Activated CD4-positive, alpha-beta T cell treated with anti-CD3 and anti-CD28 coated beads for 1 hour (primary cell): Measurements from ENCODE around the gene C5orf58.
A peak's percentile ranks its signal among the peaks of the same experiment; 100 is the strongest.

Experiments
- DNase-seq: peaks from one replicate; pipeline ENCODE4 v3.0.0-alpha.2; 2020

Gene C5orf58

DNA sequence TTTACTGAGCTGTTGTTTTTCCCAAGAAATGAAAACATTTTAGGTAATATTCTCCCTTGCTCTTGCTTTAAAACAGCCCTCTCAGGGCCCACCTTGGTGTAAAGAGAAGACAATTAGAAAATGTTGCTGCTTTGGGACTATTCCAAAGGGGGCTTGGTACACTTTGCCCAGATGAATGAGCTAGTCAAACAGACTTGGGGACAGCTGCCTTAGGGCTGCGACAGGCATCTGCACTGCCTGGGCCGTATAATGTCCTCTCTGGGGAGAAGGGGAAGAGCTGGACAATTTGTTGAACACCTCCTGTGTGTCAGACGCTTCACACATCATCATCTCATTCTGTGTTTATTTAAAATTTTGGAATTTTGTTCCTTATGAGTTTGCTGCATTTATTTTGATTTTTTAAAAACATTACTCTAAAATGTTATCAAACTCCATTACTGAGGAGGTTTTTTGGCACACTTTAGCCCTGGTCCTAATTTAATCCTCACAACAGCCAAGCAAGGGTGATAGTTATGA, 28.8 kb downstream of the C5orf58 start:
- DNase-seq = no peak

DNA sequence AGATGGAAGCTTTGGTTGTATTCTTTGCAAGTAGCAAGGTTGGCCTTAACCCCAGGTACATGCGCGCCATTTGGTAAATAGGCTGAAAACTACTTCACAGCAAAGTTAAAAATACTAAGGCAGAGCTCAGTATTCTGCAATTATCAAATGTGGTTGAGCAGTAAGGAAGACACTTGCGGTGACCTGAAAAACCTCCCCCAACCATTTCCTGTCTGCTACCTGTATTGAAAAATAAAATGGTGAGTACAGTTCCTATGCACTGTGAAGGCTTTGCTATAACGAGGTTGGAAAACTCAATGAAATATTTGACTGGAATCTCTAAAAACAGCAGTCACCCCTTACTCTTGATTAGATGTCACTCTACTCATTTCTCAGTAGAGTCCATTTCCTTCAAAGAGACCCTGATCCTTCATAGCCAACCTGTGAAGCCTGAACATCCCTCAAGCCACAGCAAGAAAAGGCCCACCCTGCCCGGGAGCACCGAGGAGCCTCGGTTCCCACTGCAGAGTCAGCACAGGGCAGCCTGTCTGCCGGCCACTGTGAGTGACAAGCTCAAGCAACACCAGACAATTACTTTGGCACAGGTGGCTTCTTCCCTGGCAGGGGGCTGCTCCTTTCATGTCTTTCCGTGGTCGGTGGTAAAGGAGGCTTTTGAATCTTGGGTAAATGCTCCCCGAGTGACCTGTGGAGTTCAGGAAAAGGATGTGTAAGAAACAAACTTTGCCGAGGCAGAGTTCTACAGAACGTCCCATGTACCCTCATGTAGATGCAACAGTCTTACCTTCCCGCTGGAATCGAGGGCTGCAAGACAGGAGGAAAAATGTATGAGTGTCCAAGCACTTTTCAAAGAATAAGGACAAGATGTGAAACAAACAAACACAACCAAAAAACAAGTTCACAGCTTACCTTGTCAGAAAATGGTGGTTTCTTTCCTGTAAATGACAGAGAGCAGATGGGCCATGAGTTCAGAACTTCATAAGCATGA, 29.6 kb downstream of the C5orf58 start:
- DNase-seq = no peak

DNA sequence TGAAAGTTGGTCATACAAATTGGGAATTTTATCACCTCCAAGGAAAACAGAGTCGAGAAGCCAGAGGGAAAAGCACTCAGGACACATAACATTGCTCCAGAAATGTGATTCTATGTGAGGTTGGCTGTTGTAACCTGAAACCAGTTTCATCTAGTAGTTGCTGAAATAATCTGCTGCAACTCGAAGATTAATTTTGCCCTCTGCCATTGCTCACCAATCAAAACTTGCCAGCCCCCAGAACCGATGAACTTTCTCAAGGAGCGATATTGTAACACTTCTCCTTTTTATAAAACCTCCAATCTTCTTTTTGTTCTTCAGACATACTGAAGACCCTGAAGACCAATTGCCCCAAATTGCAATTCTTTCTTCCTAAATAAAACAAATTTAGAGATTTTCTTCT, 31.1 kb downstream of the C5orf58 start:
- DNase-seq = no peak

DNA sequence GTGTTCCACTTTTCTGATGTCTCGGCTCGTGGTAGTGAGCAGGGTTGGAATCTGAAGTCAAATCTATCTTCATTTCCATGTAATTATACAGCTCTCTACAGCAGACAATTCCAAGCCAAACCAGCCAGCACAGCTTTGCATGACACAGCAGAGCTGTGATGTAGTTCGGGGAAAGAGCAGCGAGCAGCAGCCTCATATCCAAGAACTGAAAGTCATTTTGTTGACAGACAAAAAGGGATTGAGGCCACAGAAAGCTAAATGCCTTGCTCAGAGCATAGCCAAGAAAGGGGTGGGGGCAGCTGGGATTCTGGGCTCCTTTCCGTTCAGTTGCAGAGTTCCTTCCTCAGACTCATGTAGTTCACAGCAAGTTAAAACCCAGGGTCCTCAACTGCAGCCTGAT, 32.7 kb downstream of the C5orf58 start:
- no peak for DNase-seq

DNA sequence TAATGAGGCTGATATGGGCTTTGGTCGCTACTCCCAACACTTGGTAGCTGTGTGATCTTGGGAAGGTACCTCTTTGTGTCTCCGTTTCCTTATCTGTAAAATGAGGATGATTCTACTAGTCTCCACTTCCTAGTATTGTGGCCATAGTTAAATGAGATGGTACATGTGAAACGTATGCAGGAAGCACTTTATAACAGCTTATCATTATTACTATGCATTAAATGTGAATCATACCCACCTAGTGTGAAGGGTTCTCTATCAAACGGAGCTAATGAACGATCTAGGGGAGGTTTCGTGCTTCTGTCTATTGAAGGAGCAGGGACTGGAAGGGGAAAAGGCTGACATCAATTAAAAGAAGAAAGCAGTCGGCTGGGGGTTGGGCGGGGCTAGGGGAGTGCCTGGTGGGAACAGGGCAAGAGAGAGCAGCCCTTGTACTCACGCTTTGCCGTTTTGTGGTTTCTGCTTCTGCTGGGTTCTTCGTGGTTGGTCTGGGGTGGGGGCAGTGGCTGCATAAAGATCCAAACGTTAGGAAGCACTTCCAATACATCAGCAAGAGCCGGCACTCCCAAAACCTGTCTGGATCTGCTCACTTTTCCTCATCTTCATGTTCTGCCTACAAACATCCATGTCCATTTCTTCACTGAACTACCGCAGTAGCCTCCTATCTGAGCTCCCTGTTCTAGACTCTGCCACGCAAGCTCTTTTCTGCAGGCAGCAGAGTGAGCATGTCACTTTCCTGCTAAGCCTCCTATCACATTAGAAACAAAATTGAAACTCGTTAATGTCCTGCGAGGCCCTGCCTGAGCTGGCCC, 34.0 kb downstream of the C5orf58 start:
- no peak for DNase-seq

DNA sequence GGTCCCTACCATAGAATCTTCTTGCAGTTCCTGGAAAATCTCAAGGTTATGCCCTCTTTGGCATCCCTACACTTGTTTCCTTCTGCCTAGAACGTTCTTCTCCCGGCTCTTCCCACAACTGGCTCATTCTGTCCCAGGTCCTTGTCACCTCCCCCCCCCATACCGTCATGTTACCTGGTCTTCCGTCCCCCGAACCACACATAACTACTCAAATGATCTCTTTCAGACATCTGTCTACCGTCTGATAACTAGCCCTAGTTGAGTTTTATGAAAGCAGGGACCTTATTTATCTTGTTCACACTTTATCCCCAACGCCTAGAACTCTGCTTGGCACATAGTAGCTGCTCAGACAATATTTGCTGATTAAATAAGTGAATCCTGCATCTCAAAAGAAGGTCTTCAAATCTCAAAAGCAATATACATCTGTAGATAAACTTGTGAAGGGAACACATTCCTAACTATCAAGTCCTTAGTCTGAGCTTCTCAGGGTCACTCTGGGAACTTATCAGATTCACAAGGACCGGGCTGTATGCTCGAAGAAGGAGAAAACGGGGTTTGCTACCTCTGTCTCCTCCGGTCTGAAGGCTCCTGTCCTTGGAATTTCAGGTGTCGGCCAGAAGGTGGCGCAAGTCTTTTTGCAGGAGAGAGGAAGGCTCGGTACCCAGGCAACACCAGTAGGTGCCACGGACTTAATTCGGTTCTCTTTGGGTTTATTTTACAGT, 34.8 kb downstream of the C5orf58 start:
- peak; percentile 71 for DNase-seq

DNA sequence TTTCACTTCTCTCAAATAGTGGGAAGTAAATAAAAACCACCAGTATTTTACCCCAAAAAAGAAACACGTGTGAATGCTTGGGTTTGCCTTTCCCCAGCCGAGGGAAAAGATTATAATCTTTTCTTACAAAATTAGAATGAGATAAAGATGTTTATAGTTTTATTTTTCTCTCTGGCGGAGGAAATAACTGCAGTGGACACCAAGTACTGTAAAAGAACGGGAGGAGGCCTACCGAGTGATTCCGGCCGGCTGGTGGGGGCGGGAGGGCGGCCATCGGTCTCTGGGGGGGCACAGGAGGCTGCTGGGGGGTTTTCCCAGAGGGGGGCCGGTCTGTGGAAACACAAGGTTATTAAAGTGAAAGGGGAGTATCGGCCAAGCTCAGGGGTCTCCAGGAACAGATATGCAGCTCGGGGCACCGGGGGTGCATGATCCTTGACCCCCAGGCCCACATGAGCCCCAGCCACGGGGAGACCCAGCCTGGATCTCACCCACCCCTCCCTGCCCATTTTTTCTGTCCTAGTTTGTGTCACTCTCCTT, 35.4 kb downstream of the C5orf58 start:
- DNase-seq = no peak

DNA sequence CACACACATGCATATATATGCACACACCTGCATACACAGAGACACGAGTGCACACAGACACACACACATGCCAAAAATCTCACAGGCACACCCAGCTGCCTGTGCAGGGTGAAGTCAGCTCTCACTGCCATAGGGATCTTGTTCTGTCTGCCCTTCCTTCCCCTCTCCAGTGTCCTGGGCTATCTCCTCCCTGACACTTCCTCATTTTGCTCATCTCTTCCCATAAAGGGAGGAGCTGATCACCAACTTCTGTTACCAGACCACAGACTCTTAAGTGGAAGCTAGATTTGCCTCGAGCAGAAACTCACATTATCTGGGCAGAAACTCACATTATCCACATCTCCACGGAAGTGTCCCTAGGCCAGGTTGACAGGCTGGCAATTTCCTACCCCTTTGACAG, 36.1 kb downstream of the C5orf58 start:
- no peak for DNase-seq

DNA sequence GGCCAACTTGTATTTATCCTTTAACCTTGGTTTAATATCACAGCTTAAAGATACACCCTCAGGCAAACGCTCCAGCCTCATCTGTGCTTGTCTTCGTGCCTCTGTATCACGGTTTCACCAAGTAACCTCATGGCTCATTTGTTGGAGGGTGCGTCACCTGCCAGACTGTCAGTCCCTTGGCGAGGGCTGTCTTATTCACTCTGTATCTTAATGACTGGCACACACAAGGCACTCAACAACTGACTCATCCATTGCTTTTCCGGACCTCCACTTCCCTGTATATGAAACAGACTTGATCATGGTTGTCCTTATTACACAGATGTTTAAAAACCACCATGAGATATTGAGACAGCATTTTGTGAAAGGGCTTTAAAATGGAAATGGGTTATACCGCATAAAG, 36.8 kb downstream of the C5orf58 start:
- DNase-seq = no peak

DNA sequence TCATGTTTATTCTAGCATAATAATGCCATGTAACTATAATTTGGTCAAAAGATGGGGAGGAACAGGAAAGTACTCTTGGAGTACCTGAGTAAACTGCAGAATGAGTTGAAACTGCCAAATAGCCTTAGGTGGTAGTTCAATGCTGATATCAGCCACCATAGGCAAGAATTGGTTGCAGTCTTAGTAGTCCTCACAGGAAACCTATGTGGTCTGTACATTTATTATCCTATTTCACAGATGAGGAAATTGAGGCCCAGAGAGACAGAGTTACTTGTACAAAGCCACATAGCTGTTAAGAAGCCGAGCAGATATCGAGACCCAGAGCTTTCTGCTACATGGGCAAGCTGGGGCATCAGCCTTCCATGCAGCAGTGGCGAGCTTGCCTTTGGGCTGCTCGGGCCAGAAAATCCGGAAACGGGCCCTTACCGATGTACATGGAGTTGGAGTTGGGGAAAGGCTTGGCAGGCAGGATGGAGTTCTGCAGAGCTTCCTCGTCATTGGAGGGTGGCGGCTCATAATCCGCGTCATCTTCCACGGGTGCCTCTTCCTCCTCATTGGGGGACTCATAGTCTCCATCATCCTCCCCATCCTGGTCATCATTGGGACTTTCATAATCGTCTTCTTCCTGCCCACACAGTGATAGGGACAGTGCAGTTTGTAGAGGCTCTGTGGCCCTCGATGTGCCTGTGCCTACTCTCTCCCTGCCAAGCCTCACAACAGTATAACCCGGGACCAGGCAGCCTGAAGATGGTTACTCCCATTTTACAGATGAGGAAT, 37.7 kb downstream of the C5orf58 start:
- DNase-seq = no peak

DNA sequence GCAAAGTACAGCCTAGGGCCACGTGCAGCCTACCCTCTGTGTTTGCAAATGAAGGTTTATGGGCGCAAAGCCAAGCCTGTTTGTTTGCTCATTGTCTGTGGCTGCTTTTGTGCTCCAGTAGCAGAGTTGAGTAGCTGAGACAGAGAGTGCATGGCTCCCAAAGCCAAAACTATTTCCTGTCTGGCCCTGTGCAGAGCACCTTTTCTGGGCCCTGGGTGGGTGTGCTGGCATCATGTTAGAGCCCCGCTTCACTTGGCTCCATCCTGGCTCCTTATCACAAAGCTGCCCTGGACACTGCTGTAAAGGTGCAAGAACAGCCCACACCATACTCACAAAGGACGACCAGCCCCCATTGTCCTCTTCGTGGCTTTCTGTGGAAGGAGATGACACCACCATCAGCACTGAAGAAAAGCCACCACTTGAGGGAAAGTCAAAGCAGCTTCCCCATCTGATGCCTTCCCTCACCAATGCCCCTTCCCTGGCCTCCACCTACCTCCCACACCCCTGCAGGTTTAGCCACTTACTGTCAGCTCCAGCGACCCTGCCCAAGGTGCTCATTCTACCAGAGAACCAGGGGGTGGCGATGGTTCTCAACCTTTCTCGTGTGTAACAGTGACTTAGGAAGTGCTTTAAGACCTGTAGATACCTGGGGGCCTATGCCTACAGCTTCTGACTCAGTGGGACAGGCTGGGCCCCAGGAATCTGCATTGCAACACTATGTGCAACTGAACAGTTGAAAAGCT, 41.4 kb downstream of the C5orf58 start:
- DNase-seq = peak; percentile 49

DNA sequence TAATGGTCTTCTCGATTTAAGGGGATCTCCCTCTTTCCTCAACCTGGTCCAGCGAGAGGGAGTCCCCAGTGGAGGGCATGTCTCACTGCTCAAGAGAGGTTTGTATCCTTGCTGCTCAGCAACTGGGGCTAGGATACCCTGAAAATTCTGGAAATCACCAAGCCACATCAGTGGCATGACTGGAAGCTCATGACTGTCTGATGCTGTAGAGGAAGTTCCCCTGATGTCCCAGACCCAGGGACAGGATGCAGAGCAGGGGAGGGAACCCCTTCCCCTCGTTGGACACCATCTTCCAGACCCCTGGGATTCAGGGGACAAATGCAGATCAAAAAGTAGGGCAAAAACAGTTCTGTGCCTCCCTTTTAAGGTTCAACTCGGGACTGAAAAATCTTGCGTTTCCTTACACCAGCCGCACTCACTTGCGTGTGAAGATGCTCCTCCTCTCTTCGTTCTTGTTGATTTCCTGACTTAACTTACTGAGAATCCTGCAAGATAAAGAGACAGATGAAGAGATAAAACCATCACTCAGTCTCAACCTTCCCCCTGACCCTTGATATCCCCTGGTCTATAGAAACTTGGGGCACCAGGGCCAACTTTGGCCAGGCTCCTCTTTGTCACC, 42.7 kb downstream of the C5orf58 start:
- no peak for DNase-seq

DNA sequence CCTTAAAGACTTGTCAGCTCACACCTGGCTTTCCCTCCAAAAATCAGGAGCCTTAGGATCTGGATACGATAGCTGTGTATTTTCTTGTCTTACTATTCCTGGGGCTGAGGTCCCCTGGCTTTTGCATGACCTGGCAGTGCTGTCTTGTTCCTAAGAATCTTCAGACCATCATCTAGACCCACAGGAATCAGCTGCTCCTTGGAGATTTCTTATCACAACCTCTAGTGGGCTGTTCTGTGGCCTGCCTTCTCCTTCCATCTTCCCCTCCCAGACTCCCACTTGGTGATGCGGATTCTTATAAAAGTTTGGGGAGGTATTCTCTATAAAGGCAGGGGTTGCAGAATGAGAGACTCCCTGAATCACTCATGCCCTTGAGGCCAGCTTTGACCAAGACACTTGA, 43.4 kb downstream of the C5orf58 start:
- DNase-seq = no peak

DNA sequence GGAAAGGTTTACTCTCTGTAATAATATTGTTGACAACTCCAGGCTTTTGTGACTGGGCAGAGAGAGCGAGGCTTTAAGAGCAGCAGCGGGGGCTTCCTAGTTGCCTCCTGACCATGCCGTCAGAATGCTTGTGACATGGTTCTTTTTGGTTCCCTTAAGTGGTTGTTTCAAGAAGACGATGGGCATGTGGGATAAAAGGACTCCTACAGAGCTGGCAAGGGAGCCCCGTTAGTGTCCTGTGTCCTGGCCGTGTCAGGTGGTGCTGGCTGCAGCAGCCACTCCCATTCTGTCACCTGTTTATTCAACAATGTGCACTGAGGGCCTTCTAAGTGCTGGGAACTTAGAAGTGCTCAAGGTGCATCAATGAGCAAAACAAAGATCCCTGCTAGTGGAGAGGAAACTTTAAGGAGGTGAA, 45.1 kb downstream of the C5orf58 start:
- no peak for DNase-seq

DNA sequence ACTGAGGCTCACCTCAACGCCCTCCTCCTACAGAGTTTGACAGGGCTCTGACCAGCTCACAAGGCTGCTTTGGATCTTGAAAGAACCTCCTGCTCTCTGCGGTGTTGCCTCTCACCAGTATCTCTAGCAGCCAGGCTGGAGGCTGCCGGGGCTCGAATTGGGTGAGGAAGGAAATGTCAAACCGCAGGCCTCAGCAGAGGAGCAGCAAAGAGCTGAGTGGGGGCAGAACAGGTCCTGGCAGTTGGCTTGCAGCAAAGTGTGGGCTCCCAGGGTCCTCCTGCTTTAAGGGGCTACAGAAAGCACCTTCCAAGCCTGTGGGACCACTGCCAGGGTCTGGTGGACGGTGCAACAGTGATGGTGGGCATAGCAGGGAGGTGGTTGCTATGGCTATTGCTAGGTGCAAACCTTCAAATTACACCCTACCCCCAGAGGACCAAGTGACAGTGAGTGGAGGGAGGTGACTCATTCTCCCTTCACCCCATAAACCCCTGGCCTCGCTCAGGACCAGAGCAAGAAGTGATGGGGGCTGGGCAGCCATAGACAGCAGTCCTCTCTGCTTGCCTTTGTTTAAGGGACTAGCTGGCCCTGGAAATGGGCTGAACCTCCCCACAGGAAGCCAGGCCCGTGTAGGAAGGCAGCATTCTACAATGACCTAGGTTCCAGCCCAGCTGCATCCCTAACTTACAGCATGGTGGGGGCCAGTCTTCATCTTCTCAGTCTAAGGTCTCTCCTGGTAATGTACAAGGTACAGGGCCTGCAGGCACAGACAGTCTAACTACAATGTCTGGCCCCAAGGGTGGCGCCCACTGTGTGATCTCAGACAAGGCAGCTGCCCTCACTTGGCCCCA, 46.0 kb downstream of the C5orf58 start:
- peak; percentile 78 for DNase-seq

DNA sequence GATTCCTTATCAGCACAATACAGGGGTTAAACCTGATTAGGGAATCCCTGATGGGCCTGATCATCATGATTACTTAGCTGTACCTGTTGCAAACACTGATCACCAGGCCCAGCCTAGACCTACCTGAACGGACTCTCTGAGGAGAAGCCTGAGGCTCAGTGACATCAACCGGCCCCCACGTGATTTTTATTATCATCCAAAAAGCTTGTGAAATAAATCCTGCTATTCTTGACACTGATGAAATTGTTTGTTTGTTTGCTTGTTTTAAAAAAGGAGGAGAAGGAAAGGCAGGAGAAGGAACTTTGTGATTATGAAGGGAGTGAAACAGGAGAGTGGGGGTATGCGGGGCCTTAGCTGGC, 46.7 kb downstream of the C5orf58 start:
- no peak for DNase-seq

DNA sequence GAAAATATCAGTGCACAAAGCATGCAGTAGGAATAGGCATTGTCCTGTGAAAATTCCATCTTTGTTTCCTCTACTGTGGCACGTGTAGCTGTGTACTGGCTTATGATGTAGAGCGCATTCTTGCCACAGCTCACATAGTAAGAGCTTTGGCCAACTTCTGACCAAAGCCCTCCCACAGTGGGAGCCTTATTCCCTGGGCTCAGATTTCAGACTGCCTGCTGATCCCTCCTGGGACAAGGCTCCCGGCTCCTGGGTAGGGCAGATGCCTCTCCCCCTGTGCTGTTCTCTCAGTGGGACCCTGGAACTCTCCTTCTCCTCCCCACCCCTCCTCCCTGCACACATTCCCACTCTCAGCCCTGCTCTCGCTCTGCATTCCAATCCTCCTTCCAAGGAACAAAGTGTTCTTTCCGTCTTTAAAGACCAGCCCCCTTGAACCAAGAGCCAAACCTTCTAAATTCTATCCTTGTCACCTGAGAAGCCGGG, 47.3 kb downstream of the C5orf58 start:
- DNase-seq = no peak

DNA sequence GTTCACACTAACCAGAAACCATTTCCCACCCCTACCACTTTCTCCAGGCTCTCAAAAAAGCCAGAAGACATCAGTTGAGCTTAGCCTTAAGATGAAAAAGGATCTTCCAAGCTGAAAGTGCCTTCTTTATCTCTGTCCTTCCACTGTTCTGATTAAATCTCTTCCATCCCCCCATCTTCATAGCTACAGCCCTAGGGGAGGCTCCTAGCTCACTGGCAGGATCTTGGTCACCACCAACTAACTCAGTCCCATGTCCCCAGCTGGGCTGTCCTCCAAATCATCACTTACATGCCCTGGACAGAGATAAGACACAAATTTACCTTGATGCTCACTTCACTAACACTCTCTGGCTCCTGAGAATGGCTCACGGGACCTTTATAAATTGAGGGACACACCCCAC, 50.5 kb downstream of the C5orf58 start:
- DNase-seq = no peak

DNA sequence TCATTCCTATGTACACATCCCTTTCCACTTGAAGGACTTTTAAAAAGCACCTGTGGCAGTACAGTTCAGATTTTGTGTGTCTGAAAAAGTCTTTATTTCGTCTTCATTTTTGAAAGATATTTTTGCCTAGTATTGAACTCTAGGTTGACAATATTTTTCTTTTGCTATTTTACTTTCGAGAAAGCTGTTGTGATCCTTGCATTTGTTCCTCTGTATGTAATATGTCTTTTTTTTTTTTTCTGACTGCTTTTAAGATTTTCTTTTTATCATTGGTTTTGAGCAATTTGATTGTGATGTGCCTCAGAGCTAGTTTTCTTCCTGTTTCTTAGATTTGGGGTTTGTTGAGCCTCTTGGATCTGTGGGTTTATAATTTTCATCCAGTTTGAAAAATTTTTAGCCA, 51.4 kb downstream of the C5orf58 start:
- no peak for DNase-seq

DNA sequence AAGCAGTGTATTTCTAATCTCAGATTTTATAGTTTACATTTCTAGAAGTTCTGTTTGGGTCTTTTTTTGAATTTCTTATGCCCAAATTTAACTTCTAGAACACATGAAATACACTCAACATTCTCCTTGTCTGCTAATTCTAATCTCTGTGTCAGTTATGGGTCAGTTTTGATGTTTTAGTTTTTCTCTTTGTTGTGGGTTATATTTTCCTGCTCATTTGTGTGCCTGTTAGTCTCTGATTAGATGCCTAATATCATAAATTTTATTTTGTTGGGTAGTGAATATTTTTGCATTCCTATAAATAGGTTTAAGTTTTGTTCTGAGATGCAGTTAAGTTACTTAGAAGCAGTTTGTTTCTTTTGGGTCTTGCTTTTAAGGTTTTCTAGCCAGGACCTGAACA, 52.4 kb downstream of the C5orf58 start:
- DNase-seq = no peak
